Trophoblast cell (in vitro differentiated cells and primary cell): ENCODE measurements around the gene OVCH1. TPM values are rescaled to one million over a fixed set of nuclear protein-coding genes. Genes with fewer than 3 reads are reported as not detected.
A peak's percentile ranks its signal among the peaks of the same experiment; 100 is the strongest.

ENCODE experiments used
- DNase-seq, 2 donors: peaks; one replicate each; pipeline ENCODE4 v3.0.0-alpha.2; 2016
- H2AFZ ChIP-seq: 2 replicates; pipeline ENCODE4 v1.6.1; 2013; ENCODE audit warnings: low read length, moderate library complexity, mild to moderate bottlenecking; ENCODE audit not compliant: insufficient read depth, poor library complexity
- H2AK5ac ChIP-seq: 2 replicates; pipeline ENCODE4 v1.6.1; 2013; ENCODE audit warnings: mild to moderate bottlenecking, low read length
- H2BK120ac ChIP-seq: 2 replicates; pipeline ENCODE4 v1.6.1; 2013; ENCODE audit warnings: low read length, mild to moderate bottlenecking, moderate library complexity; ENCODE audit not compliant: insufficient read depth, poor library complexity
- H2BK12ac ChIP-seq: 2 replicates; pipeline ENCODE4 v1.6.1; 2013; ENCODE audit warnings: mild to moderate bottlenecking, low read length, moderate library complexity
- H2BK5ac ChIP-seq: 2 replicates; pipeline ENCODE4 v1.6.1; 2013; ENCODE audit warnings: low read length, low read depth, moderate library complexity, mild to moderate bottlenecking; ENCODE audit not compliant: poor library complexity
- H3K14ac ChIP-seq: 2 replicates; pipeline ENCODE4 v1.6.1; 2013; ENCODE audit warnings: mild to moderate bottlenecking, low read length
- H3K18ac ChIP-seq: 2 replicates; pipeline ENCODE4 v1.6.1; 2013; ENCODE audit warnings: mild to moderate bottlenecking, low read length
- H3K23ac ChIP-seq: 2 replicates; pipeline ENCODE4 v1.6.1; 2013; ENCODE audit warnings: low read length
- H3K27ac ChIP-seq: 2 replicates; pipeline ENCODE4 v1.5.1; 2013; ENCODE audit warnings: low read depth, mild to moderate bottlenecking, inconsistent platforms, low read length, moderate library complexity
- H3K27me3 ChIP-seq: 2 replicates; pipeline ENCODE4 v1.6.1; 2013; ENCODE audit warnings: inconsistent platforms, mild to moderate bottlenecking, low read length, moderate library complexity; ENCODE audit not compliant: insufficient read depth
- H3K36me3 ChIP-seq, 2 experiments: 1 replicate in 1 of 2; 2 replicates in 1 of 2; pipeline ENCODE4 v1.6.1; 2013; ENCODE audit warnings: low read length in 2 of 2, mild to moderate bottlenecking in 2 of 2, moderate library complexity in 1 of 2; ENCODE audit not compliant: insufficient read depth in 2 of 2, control insufficient read depth in 1 of 2
- H3K4ac ChIP-seq: 2 replicates; pipeline ENCODE4 v1.6.1; 2013; ENCODE audit warnings: low read depth, mild to moderate bottlenecking, low read length, moderate library complexity
- H3K4me1 ChIP-seq, 2 experiments: 1 replicate in 1 of 2; 2 replicates in 1 of 2; pipeline ENCODE4 v1.6.1; 2013; ENCODE audit warnings: low read length in 2 of 2, mild to moderate bottlenecking in 2 of 2, moderate library complexity in 1 of 2; ENCODE audit not compliant: insufficient read depth in 2 of 2, control insufficient read depth in 1 of 2
- H3K4me2 ChIP-seq: 2 replicates; pipeline ENCODE4 v1.6.1; 2013; ENCODE audit warnings: inconsistent platforms, mild to moderate bottlenecking, low read length, moderate library complexity
- H3K4me3 ChIP-seq: 2 replicates; pipeline ENCODE4 v1.5.1; 2013; ENCODE audit warnings: mild to moderate bottlenecking, low read depth, low read length, inconsistent platforms
- H3K79me1 ChIP-seq: one replicate; pipeline ENCODE4 v1.6.1; 2013; ENCODE audit warnings: low read length
- H3K79me2 ChIP-seq: 2 replicates; pipeline ENCODE4 v1.6.1; 2013; ENCODE audit warnings: low read length, mild to moderate bottlenecking; ENCODE audit not compliant: control insufficient read depth, insufficient read depth, poor library complexity
- H3K9ac ChIP-seq: 2 replicates; pipeline ENCODE4 v1.6.1; 2013; ENCODE audit warnings: mild to moderate bottlenecking, low read length
- H3K9me3 ChIP-seq: 2 replicates; pipeline ENCODE4 v1.6.1; 2013; ENCODE audit warnings: low read depth, mild to moderate bottlenecking, control low read depth, inconsistent platforms, low read length; ENCODE audit not compliant: insufficient read depth
- H4K12ac ChIP-seq: 2 replicates; pipeline ENCODE4 v1.6.1; 2013; ENCODE audit warnings: low read depth, mild to moderate bottlenecking, low read length, moderate library complexity
- H4K8ac ChIP-seq: 2 replicates; pipeline ENCODE4 v1.6.1; 2013; ENCODE audit warnings: low read depth, mild to moderate bottlenecking, low read length, moderate library complexity
- H4K91ac ChIP-seq: one replicate; pipeline ENCODE4 v1.6.1; 2013; ENCODE audit warnings: low read depth, mild to moderate bottlenecking, low read length, moderate library complexity
- WGBS: extraction: QIAGEN DNeasy Blood & Tissue Kit; methylation state at CpG from one replicate; pipeline ENCODE4 v1.1.7; 2013; ENCODE audit warnings: missing lambda C conversion rate; ENCODE audit not compliant: insufficient read length, insufficient coverage; ENCODE audit errors: extremely low coverage; 5-methylcytosine and 5-hydroxymethylcytosine counted together
- polyA plus RNA-seq: library from polyadenylated mRNA; stranded (reverse); fragments of 200-250 nt; gene quantifications from 2 replicates; pipeline ENCODE4 v1.2.3, GENCODE V29; 2013

Gene OVCH1, protein sequence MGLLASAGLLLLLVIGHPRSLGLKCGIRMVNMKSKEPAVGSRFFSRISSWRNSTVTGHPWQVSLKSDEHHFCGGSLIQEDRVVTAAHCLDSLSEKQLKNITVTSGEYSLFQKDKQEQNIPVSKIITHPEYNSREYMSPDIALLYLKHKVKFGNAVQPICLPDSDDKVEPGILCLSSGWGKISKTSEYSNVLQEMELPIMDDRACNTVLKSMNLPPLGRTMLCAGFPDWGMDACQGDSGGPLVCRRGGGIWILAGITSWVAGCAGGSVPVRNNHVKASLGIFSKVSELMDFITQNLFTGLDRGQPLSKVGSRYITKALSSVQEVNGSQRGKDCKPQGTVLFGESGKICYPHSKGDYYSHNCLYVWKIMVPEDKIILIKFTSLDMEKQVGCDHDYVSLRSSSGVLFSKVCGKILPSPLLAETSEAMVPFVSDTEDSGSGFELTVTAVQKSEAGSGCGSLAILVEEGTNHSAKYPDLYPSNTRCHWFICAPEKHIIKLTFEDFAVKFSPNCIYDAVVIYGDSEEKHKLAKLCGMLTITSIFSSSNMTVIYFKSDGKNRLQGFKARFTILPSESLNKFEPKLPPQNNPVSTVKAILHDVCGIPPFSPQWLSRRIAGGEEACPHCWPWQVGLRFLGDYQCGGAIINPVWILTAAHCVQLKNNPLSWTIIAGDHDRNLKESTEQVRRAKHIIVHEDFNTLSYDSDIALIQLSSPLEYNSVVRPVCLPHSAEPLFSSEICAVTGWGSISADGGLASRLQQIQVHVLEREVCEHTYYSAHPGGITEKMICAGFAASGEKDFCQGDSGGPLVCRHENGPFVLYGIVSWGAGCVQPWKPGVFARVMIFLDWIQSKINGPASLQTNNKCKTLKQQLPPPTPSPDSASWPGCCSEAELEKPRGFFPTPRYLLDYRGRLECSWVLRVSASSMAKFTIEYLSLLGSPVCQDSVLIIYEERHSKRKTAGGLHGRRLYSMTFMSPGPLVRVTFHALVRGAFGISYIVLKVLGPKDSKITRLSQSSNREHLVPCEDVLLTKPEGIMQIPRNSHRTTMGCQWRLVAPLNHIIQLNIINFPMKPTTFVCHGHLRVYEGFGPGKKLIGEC
- polyA plus RNA-seq: 0.01 TPM in 1 of 2 replicates, not detected in the other

DNA sequence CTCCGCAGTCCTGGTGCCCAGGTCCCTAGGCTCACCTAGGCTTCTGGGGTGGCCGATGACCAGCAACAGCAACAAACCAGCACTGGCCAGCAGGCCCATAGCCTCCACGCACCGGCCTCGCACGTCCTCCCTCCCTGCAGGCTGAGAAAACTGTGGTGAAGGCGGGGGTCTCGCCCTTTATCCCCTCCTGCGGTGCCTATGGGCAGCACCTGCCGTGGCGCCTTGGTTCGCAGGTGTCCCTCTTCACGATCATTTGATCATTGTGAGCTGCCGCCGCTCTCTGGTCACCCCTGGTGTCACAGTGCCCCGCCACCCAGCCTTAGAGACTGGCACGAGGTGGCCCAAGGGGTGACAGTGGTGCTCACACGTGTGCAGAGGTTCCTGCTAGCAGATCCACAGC is at the start of gene OVCH1:
TSS of gene OVCH1 (minus strand) at position 99 of the 400 bp plus-strand sequence. CDS start at position 99, 0 bp downstream.
- Histone ChIP-seq H3K79me2 (no peaks in the 10 kb centered on the region), H2AK5ac (no peak within 1 kb of the TSS), H2BK12ac (no peak within 1 kb of the TSS), H2AFZ (no peak within 1 kb of the TSS), H3K18ac (no peak within 1 kb of the TSS), H4K8ac (no peak within 1 kb of the TSS), H3K27me3 (no peaks in the 10 kb centered on the region), H3K4me3 (no peak within 1 kb of the TSS), H4K12ac (no peak within 1 kb of the TSS), H4K91ac (no peak within 1 kb of the TSS), H3K23ac (no peak within 1 kb of the TSS), H2BK120ac (no peak within 1 kb of the TSS), H3K9ac (no peak within 1 kb of the TSS), H3K4me2 (no peak within 1 kb of the TSS), H2BK5ac (no peak within 1 kb of the TSS), H3K36me3 (no peaks in the 10 kb centered on the region), H3K27ac (no peak within 1 kb of the TSS), H3K9me3 (no peaks in the 10 kb centered on the region), H3K79me1 (no peaks in the 10 kb centered on the region), H3K4me1 (peaks cover 1 to 2% of the 10 kb centered on the region in 2 experiments), H3K4ac (no peak within 1 kb of the TSS), H3K14ac (no peak within 1 kb of the TSS)
- WGBS: no CpG with 5 or more reads among the region's 18 CpGs
- DNase-seq: no peak

DNA sequence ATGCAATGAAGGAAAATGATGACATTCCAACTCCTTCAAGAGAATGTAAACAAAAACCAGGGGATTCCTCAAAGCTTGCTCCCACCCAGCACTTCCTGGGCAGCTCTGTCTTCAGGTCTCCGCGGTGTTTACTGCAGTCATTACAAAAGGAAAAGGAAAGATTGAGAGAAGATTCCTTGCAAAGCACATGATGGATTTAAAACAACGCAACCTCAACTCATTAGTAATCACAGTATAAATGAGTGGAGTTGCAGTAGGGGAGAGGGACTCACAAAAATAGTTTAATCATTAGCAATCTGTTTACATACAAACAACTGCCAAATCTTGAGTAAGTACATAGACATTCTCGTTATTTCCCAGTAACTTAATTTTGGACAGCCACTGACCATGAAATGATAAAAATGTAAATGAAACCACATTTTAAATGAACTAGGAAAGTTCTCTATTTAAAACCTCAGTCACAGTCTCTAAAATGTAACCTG is 49.7 kb upstream of the OVCH1 start:
- Histone ChIP-seq H2BK12ac (no peak overlapping the region), H3K27ac (no peak overlapping the region), H3K27me3 (no peaks in the 10 kb centered on the region), H4K8ac (no peak overlapping the region), H2BK120ac (no peak overlapping the region), H3K79me1 (no peaks in the 10 kb centered on the region), H2AFZ (no peak overlapping the region), H4K91ac (no peak overlapping the region), H3K4me2 (no peak overlapping the region), H3K9me3 (peaks cover 1% of the 10 kb centered on the region), H3K36me3 (no peaks in the 10 kb centered on the region), H3K9ac (no peak overlapping the region), H3K23ac (no peak overlapping the region), H3K79me2 (no peaks in the 10 kb centered on the region), H4K12ac (no peak overlapping the region), H3K4me1 (no peaks in the 10 kb centered on the region), H3K4ac (no peak overlapping the region), H3K18ac (no peak overlapping the region), H3K4me3 (no peak overlapping the region), H2BK5ac (no peak overlapping the region), H3K14ac (no peak overlapping the region), H2AK5ac (no peak overlapping the region)
- WGBS: no CpG with 5 or more reads among the region's 4 CpGs
- peak in 1 of 2 donors; percentile 17 for DNase-seq

DNA sequence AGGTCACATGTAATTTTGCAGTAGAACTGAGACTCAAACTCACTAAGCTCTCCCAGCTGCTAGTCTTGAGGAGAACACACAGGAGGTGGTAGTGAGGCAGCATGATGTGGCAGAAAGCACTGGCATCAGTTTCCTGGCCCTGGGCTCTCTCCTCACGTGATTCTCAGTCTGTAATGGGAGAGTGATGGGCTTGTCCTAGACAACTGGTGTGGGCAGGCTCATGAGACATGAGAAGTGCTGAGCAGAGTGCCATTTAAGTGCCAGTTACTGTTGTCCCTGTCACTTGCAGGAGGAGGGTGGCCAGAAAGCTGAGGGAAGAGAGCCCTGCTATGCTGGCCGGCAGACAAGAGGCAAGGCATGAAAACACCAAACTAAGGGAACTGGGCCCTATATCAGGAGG is 48.5 kb upstream of the OVCH1 start:
- Histone ChIP-seq H3K79me1 (no peaks in the 10 kb centered on the region), H4K8ac (no peak overlapping the region), H3K14ac (no peak overlapping the region), H3K9ac (no peak overlapping the region), H3K4me1 (no peaks in the 10 kb centered on the region), H3K27ac (no peak overlapping the region), H3K18ac (no peak overlapping the region), H3K9me3 (peaks cover 1% of the 10 kb centered on the region), H3K79me2 (no peaks in the 10 kb centered on the region), H3K4me2 (no peak overlapping the region), H2BK5ac (no peak overlapping the region), H3K27me3 (no peaks in the 10 kb centered on the region), H3K4ac (no peak overlapping the region), H2BK120ac (no peak overlapping the region), H2AK5ac (no peak overlapping the region), H3K36me3 (no peaks in the 10 kb centered on the region), H3K4me3 (no peak overlapping the region), H2BK12ac (no peak overlapping the region), H4K12ac (no peak overlapping the region), H2AFZ (no peak overlapping the region), H3K23ac (peak overlapping the region; percentile 37), H4K91ac (no peak overlapping the region)
- no peak for DNase-seq
- WGBS: no CpG with 5 or more reads among the region's 2 CpGs

DNA sequence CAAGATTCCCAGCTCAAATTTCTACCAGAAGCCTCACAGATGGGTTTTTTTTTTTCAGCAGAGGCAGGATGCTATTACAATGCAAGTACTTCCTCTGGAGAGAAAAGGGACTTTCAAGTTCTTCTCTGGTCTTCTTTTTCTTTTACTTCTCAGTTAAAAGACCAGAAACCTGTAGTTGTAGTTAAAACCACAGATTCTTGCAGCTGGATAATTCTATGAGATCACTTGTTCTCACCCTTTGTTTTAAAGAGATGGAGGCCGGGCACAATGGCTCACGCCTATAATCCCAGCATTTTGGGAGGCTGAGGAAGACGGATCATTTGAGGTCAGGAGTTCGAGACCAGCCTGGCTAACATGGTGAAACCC is 47.6 kb upstream of the OVCH1 start:
- Histone ChIP-seq H3K9me3 (peaks cover 1% of the 10 kb centered on the region), H2BK120ac (no peak overlapping the region), H3K27ac (no peak overlapping the region), H4K12ac (no peak overlapping the region), H3K4me3 (no peak overlapping the region), H3K79me1 (no peaks in the 10 kb centered on the region), H3K23ac (no peak overlapping the region), H3K4me2 (no peak overlapping the region), H4K8ac (no peak overlapping the region), H2BK12ac (no peak overlapping the region), H4K91ac (no peak overlapping the region), H2AK5ac (no peak overlapping the region), H3K79me2 (no peaks in the 10 kb centered on the region), H3K9ac (no peak overlapping the region), H2AFZ (no peak overlapping the region), H3K36me3 (no peaks in the 10 kb centered on the region), H3K4ac (no peak overlapping the region), H3K14ac (no peak overlapping the region), H2BK5ac (no peak overlapping the region), H3K18ac (no peak overlapping the region), H3K4me1 (no peaks in the 10 kb centered on the region), H3K27me3 (no peaks in the 10 kb centered on the region)
- DNase-seq: no peak
- no CpG with 5 or more reads among the region's 4 CpGs for WGBS
